SKM-1 treated with dmso at 0.1 percent for 144 hours (cell line): ENCODE data around the gene LTO1.

Experiments
- DNase-seq: peaks from one replicate; lab custom pipeline; 2025; ENCODE audit not compliant: unreplicated experiment; lab: John Stamatoyannopoulos, UW

The LTO1 gene

DNA sequence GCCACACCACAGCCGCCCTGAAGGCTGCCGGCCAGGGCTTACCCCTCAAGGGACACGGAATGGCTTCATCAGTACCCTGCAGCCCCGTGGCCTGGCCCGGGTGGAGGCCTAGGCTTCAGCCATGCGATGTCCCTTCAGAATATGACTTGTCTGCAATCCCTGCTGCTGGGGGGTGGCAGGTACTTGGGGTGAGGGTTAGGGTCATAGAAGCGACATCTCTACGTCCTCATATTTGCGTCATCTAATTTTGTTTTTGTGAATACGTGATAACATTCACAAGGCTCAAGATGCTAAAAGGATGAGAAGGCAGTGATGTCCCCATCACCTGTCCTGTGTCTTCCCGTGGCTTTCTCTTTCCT is 27.8 kb downstream of the LTO1 start:
- DNase-seq = no peak

DNA sequence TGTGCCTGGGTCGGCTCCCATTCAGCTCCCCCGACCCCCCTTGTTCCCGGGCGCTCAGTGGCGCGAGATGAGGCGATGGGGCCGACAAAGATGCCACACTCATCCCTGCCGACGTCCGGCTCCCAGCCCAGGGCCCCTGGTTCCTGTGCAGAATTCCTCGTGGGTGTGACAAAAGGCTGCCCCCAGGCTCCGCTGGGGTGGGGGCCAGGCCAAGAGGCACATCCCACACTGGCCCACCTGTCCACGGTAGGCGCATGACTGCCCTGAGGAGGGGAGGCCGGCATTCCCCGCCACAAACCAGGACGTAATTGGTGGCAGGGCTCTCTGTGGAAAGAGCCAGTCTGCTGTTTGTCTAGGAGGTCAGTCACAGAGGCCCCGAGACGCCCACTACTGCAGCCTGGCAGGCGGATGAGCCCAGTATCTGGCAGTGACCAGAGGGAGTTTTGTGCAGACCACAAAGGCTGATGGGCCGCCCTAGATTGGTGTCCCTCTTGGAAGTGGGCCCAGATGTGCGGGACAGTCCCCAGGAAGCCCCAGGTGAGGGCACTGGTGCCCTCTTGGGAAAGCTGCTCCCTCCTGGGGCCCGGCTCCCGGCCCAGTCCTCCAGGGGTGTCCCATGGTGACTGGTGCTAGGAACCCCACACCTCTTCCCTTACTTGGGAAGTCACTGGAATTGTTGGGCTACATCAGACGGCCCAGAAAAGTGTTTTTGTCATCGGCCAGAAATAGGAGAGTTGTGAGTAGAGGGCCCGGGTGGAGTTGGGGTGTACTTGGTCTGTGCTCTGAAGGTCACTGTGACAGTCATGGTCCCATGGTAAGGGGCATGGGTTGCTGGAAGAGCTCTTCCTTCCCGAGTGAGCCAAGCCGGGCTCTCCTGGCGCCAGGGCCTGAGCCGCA is 28.4 kb downstream of the LTO1 start:
- DNase-seq = no peak

DNA sequence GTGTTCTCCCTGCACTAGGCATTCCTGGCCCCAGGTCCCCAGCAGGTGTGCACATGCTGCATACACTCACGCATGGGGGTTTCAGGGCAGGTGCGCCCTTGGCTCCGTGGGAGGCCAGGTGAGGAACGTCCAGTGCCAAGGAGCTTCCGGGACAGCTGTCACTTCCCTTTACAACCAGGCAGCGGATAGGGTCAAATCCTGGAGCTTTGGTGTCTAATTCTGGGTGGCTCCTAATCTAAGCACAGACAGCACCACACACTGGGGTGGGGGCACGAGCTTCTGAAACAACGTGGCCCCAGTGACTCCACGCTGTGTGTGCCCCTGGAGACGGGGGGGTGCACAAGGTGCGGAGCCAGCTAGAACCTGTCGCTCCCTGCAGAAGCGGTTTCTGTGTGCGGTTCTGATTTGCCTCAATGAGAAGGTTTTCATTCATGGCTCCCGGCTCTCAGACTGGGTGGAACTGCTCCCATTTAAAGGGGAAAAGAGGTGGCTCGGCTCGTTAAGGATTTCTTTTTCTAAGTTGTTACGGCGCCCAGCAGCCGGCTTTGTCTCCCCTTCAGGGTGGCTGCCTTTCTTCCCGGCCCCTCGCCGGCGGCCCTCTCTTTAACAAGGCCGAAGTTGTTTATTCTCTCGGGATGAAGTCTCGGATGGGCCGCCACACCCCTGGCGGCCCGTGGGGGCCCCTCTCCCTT is 29.2 kb downstream of the LTO1 start:
- no peak for DNase-seq

DNA sequence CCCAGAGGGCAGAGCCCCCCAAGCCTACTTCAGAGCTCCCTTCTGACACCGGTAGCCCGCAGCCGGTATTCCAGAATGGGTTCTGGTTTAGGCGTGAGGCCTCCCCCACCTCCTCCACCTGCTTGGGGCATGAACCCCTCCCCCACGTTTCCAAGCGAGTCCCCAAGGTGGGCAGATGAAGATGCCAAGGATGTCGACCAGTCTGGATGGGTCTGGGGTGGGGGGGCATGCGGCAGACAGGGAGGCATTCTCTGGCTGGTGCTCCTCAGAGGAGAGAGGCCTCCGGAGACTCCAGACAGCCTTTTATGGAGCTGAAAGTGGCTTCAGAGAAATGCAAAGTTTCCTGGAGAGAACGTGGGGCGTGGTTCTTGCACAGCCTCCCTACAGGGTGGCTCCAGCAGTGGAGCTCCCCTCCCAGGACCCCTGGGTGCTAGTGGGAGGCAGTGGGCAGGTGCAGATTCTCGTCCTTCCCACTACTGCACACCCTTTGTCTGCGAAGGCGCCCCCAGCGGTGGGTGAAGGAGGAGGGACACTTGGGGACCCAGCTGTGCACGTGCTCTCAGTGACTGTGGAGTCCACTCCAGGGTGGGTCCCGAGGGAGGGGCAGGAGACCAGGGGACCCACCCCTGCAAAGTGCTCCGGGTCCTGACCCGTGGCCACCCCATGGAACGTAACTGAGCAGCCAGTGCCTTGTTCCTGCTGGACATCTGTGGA is 30.0 kb downstream of the LTO1 start:
- no peak for DNase-seq

DNA sequence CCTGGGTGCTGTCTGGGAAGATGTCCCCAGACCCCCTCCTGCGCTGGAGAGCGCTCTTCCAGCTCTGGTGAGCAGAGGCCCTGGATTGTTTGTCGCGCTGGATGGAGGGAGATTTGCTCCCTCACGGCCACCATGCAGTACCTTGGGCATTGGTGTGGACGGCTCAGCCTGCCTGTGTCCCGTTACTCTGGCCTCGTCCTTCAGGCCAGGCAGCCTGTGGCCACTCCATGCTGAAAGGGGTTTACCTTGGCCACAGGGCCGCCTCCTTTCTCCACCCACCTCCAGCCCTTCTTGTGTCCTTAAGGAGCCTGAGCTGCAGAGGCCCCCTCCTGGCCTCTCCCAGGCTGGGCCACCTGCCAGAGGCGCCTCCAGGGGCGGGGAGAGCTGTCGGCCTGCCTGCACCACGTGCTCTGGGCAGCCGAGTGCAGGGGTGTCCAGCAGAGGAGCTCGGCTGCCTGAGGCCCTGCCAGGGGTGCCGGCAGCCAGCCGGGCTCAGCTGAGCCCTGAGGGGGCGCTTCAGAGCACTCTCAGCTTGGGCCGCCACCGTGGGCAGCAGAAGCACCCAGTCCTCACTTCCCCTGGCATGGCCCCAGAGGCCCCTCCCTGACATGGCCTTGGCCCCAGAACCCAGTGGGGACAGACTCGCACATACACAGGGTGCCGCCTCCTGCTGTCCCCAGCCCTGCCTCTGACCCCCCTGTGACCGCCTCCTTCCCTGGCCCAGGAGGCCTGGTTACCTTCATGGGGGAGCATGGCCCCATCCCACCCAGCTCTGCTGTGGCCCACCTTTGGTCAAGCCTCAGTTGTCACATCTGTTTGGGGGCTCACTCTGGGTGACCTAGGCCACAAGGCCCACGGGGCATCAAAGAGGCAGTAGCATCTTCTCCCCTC is 30.8 kb downstream of the LTO1 start:
- DNase-seq = no peak

DNA sequence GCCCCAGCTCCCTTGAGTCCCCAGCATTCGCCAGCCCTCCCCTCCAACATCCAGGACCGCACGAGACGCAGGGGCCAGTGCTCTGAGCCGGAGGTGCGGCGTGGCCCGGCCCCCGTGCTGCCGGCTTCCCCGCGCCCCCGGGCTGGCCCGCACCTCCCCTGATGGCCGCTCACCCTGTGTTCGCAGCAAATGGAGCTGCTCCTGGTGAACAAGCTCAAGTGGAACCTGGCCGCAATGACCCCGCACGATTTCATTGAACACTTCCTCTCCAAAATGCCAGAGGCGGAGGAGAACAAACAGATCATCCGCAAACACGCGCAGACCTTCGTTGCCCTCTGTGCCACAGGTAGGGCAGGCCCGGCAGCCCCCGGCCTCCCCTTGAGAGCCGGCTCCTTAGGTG is 31.5 kb downstream of the LTO1 start:
- no peak for DNase-seq

DNA sequence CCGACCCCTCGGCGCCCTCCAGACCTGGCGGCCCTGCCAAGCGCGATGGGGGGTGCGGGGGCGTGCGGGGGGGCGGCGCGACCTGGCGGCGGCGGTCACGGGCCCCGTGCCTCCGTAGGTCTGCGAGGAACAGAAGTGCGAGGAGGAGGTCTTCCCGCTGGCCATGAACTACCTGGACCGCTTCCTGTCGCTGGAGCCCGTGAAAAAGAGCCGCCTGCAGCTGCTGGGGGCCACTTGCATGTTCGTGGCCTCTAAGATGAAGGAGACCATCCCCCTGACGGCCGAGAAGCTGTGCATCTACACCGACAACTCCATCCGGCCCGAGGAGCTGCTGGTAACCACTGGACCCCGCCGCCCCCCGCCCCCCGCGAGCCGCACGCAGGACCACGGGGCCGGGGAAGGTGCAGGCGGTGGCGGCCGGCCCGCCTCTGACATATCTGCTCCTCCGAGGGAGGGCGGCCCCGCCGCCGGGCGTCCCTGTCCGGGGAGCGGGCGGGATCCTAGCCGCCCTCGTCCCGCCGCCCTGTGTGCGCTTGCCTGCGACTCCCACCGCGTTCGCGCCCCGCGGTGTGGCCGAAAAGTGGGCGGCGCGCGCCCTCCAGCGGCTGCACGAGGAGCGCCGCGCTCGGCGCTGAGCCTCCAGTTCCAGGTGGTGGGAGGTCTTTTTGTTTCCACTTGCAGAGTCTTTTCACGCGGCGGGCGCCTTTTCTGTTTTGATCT is 32.1 kb downstream of the LTO1 start:
- DNase-seq = peak; percentile 60

DNA sequence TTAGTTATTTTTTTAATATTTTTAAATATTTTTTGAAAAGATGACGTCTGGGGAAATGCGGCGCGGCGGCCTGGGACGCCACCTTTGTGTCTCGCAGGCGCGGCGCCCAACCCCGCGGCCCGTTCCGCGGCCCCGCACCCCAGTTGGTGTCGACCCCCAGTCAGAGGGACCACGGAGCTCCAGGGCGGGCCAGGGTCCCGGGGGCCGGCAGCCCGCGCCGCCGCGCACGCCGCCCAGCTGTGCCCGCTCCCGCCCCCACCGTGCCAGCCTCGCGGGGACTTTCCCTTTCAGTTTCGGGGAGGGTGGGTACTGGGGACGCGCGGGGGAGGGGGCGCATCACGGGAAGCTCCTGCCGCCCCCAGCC is 32.6 kb downstream of the LTO1 start:
- DNase-seq = no peak

DNA sequence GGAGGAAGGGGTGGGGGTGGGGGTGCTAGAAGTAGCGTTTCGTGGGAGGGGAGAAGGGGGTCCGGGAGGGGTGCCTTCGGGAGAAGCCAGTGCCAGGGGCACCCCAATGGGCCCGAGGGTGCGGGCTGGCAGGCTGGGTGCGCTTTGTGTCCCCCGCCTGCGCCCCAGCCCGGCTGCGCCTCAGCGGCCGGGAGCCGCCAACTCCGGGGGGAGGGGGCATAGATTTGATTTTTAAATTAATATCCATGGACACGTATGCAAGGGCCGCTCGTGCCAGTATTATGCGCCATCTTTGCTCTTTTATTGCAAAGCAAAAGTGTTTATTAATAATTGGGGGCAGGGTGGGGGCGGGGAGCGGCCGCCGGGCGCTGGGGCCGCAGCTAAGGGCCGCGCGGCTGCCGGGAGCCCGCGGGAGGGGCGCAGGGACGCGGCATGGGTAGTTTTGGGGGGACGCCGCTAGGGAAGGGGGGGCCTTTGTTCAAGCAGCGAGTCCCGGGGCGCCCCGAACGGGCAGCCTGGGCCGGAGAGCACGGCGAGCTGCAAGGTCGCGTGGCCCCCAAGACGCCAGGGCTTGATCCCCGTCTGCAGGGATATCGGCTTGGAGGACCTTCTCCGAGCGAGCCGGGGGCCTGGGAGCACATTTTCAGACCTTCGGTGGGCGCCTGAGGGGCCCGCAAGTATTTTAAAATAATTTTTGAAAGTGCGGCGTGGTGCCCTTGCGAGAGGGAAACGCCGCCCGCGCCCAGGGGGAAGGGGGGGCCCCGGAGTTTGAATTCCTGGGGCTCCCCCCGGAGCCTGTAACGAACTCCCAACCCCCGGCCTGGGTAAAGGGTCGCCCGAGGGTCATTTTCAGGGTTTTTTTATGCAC is 33.2 kb downstream of the LTO1 start:
- no peak for DNase-seq

DNA sequence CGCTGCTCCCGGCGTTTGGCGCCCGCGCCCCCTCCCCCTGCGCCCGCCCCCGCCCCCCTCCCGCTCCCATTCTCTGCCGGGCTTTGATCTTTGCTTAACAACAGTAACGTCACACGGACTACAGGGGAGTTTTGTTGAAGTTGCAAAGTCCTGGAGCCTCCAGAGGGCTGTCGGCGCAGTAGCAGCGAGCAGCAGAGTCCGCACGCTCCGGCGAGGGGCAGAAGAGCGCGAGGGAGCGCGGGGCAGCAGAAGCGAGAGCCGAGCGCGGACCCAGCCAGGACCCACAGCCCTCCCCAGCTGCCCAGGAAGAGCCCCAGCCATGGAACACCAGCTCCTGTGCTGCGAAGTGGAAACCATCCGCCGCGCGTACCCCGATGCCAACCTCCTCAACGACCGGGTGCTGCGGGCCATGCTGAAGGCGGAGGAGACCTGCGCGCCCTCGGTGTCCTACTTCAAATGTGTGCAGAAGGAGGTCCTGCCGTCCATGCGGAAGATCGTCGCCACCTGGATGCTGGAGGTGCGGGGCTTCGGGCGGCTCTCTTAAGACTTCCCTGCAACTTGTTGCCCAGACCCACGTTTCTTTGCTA is 34.1 kb downstream of the LTO1 start, which contains the start of gene CCND1:
Gene CCND1 (plus strand): TSS at position 162 of the 587 bp plus-strand sequence. CDS start 158 bp downstream, at position 320.
- peak; percentile 39 for DNase-seq

DNA sequence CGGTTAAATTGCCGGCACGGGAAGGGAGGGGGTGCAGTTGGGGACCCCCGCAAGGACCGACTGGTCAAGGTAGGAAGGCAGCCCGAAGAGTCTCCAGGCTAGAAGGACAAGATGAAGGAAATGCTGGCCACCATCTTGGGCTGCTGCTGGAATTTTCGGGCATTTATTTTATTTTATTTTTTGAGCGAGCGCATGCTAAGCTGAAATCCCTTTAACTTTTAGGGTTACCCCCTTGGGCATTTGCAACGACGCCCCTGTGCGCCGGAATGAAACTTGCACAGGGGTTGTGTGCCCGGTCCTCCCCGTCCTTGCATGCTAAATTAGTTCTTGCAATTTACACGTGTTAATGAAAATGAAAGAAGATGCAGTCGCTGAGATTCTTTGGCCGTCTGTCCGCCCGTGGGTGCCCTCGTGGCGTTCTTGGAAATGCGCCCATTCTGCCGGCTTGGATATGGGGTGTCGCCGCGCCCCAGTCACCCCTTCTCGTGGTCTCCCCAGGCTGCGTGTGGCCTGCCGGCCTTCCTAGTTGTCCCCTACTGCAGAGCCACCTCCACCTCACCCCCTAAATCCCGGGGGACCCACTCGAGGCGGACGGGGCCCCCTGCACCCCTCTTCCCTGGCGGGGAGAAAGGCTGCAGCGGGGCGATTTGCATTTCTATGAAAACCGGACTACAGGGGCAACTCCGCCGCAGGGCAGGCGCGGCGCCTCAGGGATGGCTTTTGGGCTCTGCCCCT is 34.7 kb downstream of the LTO1 start:
- DNase-seq = no peak

DNA sequence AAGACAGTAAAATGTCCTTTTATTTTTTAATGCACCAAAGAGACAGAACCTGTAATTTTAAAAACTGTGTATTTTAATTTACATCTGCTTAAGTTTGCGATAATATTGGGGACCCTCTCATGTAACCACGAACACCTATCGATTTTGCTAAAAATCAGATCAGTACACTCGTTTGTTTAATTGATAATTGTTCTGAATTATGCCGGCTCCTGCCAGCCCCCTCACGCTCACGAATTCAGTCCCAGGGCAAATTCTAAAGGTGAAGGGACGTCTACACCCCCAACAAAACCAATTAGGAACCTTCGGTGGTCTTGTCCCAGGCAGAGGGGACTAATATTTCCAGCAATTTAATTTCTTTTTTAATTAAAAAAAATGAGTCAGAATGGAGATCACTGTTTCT is 35.3 kb downstream of the LTO1 start:
- DNase-seq = no peak

DNA sequence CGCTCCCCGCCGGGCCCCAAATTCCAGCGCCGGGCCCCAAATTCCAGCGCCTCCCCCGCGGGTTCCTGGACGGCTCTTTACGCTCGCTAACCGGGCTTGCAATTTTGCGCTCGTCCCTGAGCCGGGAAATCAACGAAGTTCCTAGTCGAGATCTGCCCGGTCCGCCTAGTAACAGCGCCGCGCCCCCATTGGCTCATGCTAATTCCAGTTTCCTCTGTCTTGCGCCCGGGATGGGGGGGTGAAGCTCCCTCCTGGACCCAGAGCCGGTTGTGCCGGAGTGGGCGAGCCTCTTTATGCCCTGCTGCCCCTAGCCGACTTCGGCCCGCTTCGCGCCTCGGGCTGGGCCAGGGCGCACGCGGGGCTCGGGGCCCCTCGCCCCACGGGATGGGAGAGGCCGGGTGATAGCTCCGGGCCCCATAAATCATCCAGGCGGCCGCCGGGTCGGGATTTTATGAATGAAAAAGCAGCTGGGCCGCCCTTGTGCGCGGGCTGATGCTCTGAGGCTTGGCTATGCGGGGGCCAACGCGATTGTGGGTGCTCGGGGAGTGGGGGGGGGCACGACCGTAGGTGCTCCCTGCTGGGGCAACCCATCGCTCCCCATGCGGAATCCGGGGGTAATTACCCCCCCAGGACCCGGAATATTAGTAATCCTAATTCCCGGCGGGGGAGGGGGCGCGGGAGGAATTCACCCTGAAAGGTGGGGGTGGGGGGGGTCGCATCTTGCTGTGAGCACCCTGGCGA is 36.0 kb downstream of the LTO1 start:
- peak; percentile 58 for DNase-seq

DNA sequence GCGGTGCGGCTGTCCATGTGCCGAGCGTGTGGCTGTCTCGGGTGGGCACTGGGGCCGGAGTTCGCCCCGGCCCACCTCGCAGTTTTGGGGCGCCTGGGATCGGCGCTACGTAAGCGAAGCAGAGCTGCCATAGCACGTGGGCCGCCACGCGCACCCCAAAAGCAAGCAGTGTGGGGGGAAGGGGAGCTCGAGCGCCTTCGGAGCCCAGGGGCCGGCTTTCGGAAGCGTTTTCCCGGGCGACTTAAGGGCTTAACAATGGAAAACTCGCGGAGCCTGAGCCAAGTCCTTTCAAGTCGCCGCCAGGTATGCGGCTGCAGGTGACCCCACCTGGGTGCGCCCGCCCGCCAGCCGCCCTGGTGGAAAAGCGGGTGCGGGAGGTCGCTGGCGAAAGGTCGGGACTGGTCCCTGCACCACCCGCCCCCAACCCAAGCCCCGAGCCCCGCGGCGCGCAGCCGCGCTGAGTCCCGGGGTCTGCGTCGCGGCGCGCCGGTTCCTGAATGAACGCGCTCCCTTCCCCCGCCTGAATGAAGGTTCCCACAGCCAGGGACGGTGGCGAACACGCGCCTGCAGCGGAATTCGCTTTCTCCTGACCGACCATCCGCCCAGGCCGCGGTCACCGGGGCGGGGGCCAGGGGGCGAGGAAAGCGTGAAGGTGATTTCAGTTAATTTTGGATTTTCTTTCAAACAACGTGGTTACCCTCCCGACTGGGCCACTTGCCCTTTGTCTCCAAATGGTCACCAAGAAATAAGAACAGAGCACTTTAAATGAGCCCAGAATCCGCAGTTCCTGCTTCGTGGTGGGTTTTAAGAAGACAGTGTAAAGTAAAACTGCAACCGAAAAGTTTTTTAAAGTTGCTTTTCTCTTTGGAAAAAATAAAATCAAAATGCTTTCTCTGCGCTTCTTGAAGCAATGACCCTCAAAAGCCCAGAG is 36.9 kb downstream of the LTO1 start:
- no peak for DNase-seq

DNA sequence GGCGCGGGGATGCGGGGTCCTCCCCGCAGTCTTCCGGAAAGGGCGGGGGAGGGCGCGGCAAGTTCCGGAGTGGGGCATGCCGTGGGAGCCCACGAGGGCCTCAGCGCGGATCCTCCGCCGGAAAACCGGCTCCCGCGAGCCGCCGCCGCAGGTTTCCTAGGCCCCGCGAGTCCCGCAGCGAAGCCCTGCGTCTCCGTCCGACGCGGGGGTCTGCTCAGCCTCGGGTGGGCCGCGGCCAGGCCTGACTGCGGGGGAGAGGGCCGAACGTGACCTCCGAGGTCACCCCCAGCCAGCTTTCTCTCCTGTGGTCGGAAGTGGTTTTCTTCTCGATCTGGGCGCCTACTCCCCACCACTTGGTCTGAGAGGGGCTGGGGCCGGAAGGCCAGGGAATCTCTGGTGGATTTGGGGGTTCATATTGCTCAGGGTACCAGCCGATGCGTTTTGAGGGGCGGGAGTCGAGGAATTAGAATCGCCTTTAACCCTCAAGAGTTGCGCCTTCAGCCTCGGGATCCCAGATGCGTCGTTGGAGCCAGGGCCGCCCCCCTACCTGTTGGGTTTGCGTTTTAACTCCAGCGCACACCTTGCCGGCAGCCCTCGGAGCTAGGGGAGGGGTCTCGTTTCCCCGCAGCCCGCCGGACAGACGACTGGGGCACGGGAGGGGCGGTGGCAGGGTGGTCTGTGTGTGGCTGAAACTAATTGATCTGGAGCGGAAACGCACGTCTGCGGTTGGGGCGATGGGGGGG is 37.8 kb downstream of the LTO1 start:
- no peak for DNase-seq
